Adipocyte (in vitro differentiated cells): Measurements from ENCODE around the gene NOX3.
"Not testable (repeated sequence)": the region's sequence is repeated elsewhere in the genome, so short reads cannot be mapped to it uniquely, and the experiment has no call there.

Experiments
- DNase-seq: peaks from one replicate; pipeline ENCODE4 v3.0.0-alpha.2; 2015; ENCODE audit warnings: low read depth
- H3K27me3 ChIP-seq: replicated peaks from 2 replicates; pipeline ENCODE4 v1.7.0; 2013; ENCODE audit warnings: mild to moderate bottlenecking, low read length, moderate library complexity; ENCODE audit not compliant: control insufficient read depth, insufficient read depth
- H3K36me3 ChIP-seq: 2 replicates; pipeline ENCODE4 v1.7.0; 2013; ENCODE audit warnings: low read length, mild to moderate bottlenecking, moderate library complexity; ENCODE audit not compliant: control insufficient read depth, insufficient read depth, severe bottlenecking
- H3K4me1 ChIP-seq: 2 replicates; pipeline ENCODE4 v1.7.0; 2013; ENCODE audit warnings: mild to moderate bottlenecking, low read length, moderate library complexity; ENCODE audit not compliant: control insufficient read depth, insufficient read depth
- H3K4me3 ChIP-seq: 2 replicates; pipeline ENCODE4 v1.7.0; 2013; ENCODE audit warnings: mild to moderate bottlenecking, low read length, moderate library complexity
- H3K9ac ChIP-seq: 2 replicates; pipeline ENCODE4 v1.7.0; 2013; ENCODE audit warnings: mild to moderate bottlenecking, low read length, moderate library complexity
- H3K9me3 ChIP-seq: 2 replicates; pipeline ENCODE4 v1.7.0; 2013; ENCODE audit warnings: mild to moderate bottlenecking, low read length, moderate library complexity; ENCODE audit not compliant: control insufficient read depth

The NOX3 gene

DNA sequence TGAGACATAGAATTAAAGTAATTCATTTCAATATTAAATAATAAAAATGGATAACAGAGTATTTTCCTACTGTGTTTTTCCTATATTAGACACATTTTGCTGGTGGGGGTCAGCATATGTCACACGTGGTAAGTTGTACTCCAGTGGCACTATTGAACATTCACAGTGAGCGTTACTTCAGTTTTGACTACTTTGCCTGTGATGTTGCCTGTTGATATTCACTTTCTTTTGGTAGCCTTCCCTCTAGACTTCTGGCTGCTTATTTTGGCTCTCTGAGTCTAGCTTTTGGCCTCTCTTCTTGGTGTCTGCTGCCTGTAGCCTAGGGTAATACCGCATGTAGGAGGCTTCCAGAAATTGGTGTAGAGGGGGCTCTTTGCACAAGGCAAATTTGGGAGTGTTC, 76.9 kb downstream of the NOX3 start:
- Histone ChIP-seq H3K4me3 (no peak overlapping the region), H3K36me3 (no peaks in the 10 kb centered on the region), H3K9me3 (no peaks in the 10 kb centered on the region), H3K9ac (no peak overlapping the region), H3K4me1 (peaks cover 15% of the 10 kb centered on the region), H3K27me3 (no peaks in the 10 kb centered on the region)
- DNase-seq, result no peak

DNA sequence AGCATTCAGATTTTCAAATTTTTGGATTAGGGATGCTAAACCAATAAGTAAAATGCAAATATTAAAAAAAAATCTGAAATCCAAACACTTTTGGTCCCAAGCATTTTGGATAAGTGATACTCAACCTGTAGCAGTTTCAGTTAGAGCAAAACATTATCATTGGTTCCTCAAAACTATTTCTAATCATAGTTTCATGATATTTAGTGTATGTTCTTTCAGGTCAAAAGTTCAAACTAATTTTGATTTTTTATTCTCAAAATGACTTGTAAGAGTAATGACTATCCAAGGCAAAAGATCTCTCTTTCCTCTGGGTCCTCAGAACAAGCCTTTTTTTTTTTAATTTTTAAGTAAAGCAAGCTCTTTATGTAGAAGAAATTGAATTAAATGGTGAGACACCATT, 77.4 kb downstream of the NOX3 start:
- H3K4me3 ChIP-seq, result no peak overlapping the region
- H3K9ac ChIP-seq, result no peak overlapping the region
- no peaks in the 10 kb centered on the region for H3K27me3 ChIP-seq
- H3K4me1 ChIP-seq, result peaks cover 15% of the 10 kb centered on the region
- no peaks in the 10 kb centered on the region for H3K9me3 ChIP-seq
- no peak for DNase-seq
- H3K36me3 ChIP-seq, result no peaks in the 10 kb centered on the region

DNA sequence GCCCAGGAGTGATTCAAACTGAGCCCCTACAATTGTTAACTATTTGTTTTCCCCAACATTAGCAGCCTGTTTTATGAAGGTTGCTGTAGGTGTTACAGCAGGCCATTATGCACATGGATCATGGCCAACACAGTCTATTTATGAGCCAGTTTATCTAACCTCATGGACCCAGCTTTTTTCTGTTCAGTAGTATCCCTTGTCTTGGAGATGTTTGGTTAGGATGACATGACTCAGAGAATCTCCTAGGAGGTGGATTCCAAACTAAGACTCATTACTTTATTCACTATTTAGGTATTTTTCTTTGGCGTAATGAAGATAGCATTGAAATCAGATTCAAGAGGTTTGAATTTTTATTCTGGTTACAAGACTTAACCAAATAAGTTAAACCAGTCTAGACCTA, 78.6 kb downstream of the NOX3 start:
- no peaks in the 10 kb centered on the region for H3K36me3 ChIP-seq
- no peaks in the 10 kb centered on the region for H3K27me3 ChIP-seq
- no peak overlapping the region for H3K4me3 ChIP-seq
- H3K9me3 ChIP-seq, result no peaks in the 10 kb centered on the region
- peaks cover 15% of the 10 kb centered on the region for H3K4me1 ChIP-seq
- peak; percentile 49 for DNase-seq
- no peak overlapping the region for H3K9ac ChIP-seq

DNA sequence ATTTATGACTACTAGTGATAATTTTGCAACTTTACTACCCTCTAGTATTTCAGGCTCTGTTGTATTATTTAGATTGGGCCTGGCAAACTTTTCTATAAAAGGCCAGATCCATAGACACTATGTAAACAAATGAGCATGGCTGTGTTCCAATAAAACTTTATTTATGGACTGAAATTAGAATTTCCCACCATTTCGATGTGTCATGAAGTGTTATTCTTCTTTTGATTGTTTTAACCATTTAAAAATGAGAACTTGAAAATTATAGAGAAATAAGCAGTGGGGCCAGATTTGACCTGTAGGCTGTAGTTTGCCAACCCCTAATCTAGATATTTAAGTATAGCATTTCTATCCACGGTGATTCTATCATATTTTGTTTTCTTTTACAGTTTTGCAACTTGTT, 79.8 kb downstream of the NOX3 start:
- H3K27me3 ChIP-seq, result no peaks in the 10 kb centered on the region
- no peak for DNase-seq
- H3K4me3 ChIP-seq, result no peak overlapping the region

DNA sequence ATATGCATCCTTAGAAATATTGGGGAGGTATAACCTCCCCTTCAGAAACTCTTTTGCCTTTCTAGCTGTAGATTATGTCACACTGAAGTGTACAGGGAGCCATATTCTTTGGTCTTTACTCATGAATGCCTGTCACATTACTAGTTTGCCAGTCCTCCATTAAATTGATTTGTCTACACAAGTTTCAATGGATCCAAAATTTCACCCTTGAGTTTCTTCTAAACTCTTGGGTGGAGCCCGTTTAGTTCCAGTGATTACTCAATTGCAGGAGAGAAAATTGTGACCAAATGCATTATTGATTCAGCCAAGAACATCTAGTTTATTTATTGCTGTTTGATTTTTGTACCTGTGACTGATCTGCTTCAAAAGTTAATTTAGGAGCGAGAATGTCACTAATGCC, 81.0 kb downstream of the NOX3 start:
- DNase-seq, result no peak

More for the DNA sequence above, 79.8 kb downstream of the NOX3 start:
- H3K9ac ChIP-seq, result no peak overlapping the region
- no peaks in the 10 kb centered on the region for H3K36me3 ChIP-seq
- H3K4me1 ChIP-seq, result peaks cover 12% of the 10 kb centered on the region
- H3K9me3 ChIP-seq, result no peaks in the 10 kb centered on the region

DNA sequence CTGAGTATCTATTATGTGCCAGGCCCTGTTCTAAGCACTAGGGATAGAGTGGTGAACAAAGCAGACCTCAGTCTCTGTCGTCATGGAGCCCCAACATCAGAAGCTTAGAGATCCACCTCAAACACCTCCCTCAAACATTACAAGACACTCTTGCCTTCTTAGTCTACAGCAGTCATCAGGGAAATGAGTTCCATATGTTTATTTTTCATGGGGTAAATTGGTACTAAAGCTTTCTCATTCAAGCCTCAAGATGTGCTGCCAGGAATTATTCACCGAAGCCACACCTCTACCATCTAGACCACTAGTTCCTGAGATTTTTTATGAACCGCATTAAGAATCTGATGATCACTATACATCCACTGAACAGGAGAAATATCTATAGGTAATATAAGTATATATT, 82.4 kb downstream of the NOX3 start:
- DNase-seq, result peak; percentile 4
- no peaks in the 10 kb centered on the region for H3K36me3 ChIP-seq
- no peaks in the 10 kb centered on the region for H3K9me3 ChIP-seq
- H3K4me1 ChIP-seq, result peaks cover 12% of the 10 kb centered on the region
- no peak overlapping the region for H3K4me3 ChIP-seq
- H3K27me3 ChIP-seq, result no peaks in the 10 kb centered on the region
- no peak overlapping the region for H3K9ac ChIP-seq

More for the DNA sequence above, 81.0 kb downstream of the NOX3 start:
- no peaks in the 10 kb centered on the region for H3K9me3 ChIP-seq
- H3K4me1 ChIP-seq, result peaks cover 12% of the 10 kb centered on the region
- no peak overlapping the region for H3K9ac ChIP-seq
- H3K4me3 ChIP-seq, result no peak overlapping the region
- no peaks in the 10 kb centered on the region for H3K27me3 ChIP-seq
- H3K36me3 ChIP-seq, result no peaks in the 10 kb centered on the region

DNA sequence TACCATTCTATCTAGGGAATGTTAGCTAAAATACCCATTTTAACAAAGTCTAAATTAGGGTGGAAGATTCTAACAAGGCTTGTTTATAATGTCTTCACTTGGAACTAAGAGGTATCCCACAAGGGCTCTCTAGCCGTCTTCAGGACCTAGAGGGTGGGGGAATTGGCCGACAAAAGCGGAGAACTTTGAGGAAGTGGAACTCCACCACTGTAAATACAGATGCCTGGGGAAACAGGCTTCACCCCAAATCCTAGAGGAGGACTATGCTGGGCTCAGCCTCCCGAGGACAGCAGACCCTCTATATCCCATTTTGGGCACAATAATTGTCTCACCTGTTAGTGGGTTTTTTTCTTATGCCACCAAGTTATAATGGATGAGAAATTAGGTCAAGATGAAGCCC, 83.4 kb downstream of the NOX3 start:
- Histone ChIP-seq H3K9ac (no peak overlapping the region), H3K27me3 (no peaks in the 10 kb centered on the region), H3K4me1 (peaks cover 7% of the 10 kb centered on the region), H3K36me3 (no peaks in the 10 kb centered on the region), H3K9me3 (no peaks in the 10 kb centered on the region), H3K4me3 (no peak overlapping the region)
- no peak for DNase-seq

DNA sequence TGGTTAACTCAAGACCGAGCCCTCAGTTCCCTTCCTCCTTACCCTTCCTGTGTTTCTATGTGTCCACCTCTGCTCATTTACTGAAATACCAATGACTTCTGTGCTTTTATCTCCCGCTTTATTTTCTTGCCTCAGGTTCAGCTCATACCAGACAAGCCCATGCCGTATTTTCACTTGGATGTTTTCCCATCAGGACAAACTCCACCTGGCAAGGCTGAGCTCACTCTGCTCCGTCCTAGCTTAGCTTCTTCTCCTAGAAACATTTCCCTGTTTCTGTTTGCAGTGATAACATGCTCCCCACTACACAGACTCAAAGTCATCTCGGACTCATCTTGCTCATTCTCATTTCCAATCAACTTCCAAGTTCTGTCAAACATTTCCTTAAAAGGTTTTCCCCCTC, 84.4 kb downstream of the NOX3 start:
- DNase-seq, result no peak
- no peaks in the 10 kb centered on the region for H3K36me3 ChIP-seq
- no peak overlapping the region for H3K4me3 ChIP-seq
- H3K9ac ChIP-seq, result no peak overlapping the region
- no peaks in the 10 kb centered on the region for H3K9me3 ChIP-seq
- H3K4me1 ChIP-seq, result no peaks in the 10 kb centered on the region
- no peaks in the 10 kb centered on the region for H3K27me3 ChIP-seq

DNA sequence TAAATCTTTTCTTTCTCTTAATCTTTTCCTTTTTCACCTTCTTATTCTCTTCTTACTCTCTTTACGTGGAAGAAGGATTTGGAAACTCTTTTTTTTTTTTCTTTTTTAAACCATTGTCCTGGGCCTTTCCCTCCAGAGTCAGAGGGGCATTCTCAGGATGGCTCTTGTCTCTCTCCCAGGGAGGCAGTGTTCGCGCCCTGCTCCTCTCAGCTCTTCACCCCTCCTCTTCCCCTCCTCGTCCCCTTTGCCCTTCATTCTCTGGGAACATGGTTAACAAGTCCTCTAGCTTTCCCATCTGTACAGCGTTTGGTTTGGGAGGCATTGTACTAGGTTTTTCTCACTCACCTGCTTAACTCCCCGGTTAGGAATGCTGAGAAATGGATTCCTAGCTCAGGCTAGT, 89.3 kb downstream of the NOX3 start:
- no peaks in the 10 kb centered on the region for H3K9me3 ChIP-seq
- no peaks in the 10 kb centered on the region for H3K4me1 ChIP-seq
- no peak overlapping the region for H3K9ac ChIP-seq
- no peak for DNase-seq
- H3K27me3 ChIP-seq, result no peaks in the 10 kb centered on the region
- no peak overlapping the region for H3K4me3 ChIP-seq
- no peaks in the 10 kb centered on the region for H3K36me3 ChIP-seq

DNA sequence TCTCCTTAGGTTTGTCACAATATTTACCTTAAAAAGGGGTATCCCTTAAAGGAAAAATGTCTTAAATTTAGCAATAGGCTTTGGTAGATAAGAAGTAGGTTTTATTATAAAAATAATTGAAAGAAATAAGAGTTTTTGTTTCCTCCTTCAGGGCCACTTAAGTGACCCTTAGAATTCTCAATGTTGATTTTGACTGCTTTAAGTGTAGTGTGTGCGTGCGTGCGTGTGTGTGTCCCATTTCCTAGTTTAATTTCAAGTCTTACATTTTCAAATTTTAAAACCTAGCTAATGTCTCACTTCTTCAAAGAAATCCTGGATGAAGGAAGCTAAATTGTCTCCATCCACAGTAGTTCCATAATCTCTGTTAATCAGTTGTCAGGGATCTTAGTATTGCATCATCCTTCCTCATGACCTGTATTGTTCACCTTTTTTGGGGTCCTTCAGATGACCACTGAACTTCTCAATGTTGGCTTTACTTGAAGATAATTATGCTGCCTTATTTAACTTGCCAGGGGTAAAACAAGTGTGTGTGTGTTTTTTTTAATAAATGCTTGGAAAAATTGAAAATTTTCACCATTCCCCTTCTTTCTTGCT, 90.7 kb downstream of the NOX3 start:
- H3K9ac ChIP-seq, result no peak overlapping the region
- H3K9me3 ChIP-seq, result no peaks in the 10 kb centered on the region
- no peaks in the 10 kb centered on the region for H3K36me3 ChIP-seq
- no peaks in the 10 kb centered on the region for H3K4me1 ChIP-seq
- H3K4me3 ChIP-seq, result no peak overlapping the region
- DNase-seq, result no peak
- no peaks in the 10 kb centered on the region for H3K27me3 ChIP-seq

DNA sequence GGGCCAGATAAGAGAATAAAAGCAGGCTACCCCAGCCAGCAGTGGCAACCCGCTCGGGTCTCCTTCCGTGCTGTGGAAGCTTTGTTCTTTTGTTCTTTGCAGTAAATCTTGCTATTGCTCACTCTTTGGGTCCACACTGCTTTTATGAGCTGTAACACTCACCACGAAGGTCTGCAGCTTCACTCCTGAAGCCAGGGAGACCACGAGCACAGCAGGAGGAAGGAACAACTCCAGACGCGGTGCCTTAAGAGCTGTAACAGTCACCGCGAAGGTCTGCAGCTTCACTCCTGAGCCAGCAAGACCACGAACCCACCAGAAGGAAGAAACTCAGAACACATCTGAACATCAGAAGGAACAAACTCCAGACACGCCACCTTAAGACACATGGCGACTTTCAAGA, 91.6 kb downstream of the NOX3 start:
- not testable (repeated sequence) for H3K9ac ChIP-seq, H3K4me1 ChIP-seq, H3K27me3 ChIP-seq, H3K4me3 ChIP-seq, DNase-seq, H3K9me3 ChIP-seq, H3K36me3 ChIP-seq

DNA sequence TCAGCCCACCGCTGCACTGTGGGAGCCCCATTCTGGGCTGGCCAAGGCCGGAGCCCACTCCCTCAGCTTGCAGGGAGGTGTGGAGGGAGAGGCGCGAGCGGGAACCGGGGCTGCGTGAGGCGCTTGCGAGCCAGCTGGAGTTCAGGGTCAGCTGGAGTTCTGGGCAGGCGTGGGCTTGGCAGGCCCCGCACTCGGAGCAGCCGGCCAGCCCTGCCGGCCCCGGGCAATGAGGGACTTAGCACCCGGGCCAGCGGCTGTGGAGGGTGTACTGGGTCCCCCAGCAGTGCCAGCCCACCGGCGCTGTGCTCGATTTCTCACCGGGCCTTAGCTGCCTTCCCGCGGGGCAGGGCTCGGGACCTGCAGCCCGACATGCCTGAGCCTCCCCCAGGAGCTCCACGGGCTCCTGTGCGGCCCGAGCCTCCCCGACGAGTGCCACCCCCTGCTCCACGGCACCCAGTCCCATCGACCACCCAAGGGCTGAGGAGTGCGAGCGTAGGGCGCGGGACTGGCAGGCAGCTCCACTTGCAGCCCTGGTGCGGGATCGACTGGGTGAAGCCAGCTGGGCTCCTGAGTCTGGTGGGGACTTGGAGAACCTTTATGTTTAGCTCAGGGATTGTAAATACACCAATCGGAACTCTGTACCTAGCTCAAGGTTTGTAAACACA, 92.5 kb downstream of the NOX3 start:
- not testable (repeated sequence) for H3K9ac ChIP-seq, H3K36me3 ChIP-seq, H3K4me3 ChIP-seq, H3K9me3 ChIP-seq, H3K4me1 ChIP-seq, H3K27me3 ChIP-seq, DNase-seq
